ENCODE measurements around the gene NOS1AP.

GRCh38 chr1:162364498-162364897 is 295.0 kb downstream of the NOS1AP start:
- no peak for TF ChIP-seq CTCF (conservative IDR thresholded peaks at IDR 0.05; ENCODE audit: low read depth, low read length)
- no peak for TF ChIP-seq EZH2phosphoT487 (IDR thresholded peaks at IDR 0.05; ENCODE audit: borderline replicate concordance, low read length)
